Chondrocyte (in vitro differentiated cells): ENCODE data around the gene S100A7A. TPM values are rescaled to one million over a fixed set of nuclear protein-coding genes. Genes with fewer than 3 reads are reported as not detected.

ENCODE experiments used
- DNase-seq: peaks from one replicate; pipeline ENCODE4 v3.0.0; 2021; ENCODE audit warnings: mixed read lengths, low spot score
- H3K27ac Mint-ChIP-seq: one replicate; pipeline ENCODE4 v1.8.0; 2021; ENCODE audit warnings: mild to moderate bottlenecking, moderate library complexity, mixed read lengths; ENCODE audit not compliant: unreplicated experiment
- H3K27me3 Mint-ChIP-seq: 2 replicates; pipeline ENCODE4 v1.8.0; 2021; ENCODE audit warnings: low read depth, mixed read lengths
- H3K36me3 Mint-ChIP-seq: 2 replicates; pipeline ENCODE4 v1.8.0; 2021; ENCODE audit warnings: low read depth, mixed read lengths
- H3K4me1 Mint-ChIP-seq: 2 replicates; pipeline ENCODE4 v1.8.0; 2021; ENCODE audit warnings: low read depth, mild to moderate bottlenecking, mixed read lengths
- H3K4me3 Mint-ChIP-seq: one replicate; pipeline ENCODE4 v1.8.0; 2021; ENCODE audit warnings: mild to moderate bottlenecking, moderate library complexity, mixed read lengths; ENCODE audit not compliant: unreplicated experiment
- H3K9me3 Mint-ChIP-seq: 2 replicates; pipeline ENCODE4 v1.8.0; 2021; ENCODE audit warnings: low read depth, mixed read lengths
- CTCF ChIP-seq: fragments of 200-600 bp; sonication (generic); IDR thresholded peaks from 2 replicates; pipeline ENCODE4 v1.5.0; 2021; ENCODE audit warnings: antibody characterized with exemption, mild to moderate bottlenecking, moderate library complexity
- total RNA-seq: library from RNA; stranded (reverse); gene quantifications from 3 replicates; pipeline ENCODE4 v1.2.1, GENCODE V29; 2021

S100A7A gene
- total RNA-seq, 1 donor from 2014 or later: not detected

- Mint-ChIP-seq H3K27me3 (peaks cover 21% of the 10 kb centered on the region), H3K4me1 (no peaks in the 10 kb centered on the region), H3K9me3 (no peaks in the 10 kb centered on the region), H3K4me3 (no peak overlapping the region), H3K36me3 (no peaks in the 10 kb centered on the region), H3K27ac (no peak overlapping the region)
- DNase-seq: no peak
- TF ChIP-seq CTCF: no peak
Observed at GRCh38 chr1:153428073-153428638, 11.8 kb downstream of the S100A7A start.

GRCh38 chr1:153428791-153429190, 12.5 kb downstream of the S100A7A start:
- H3K4me3 Mint-ChIP-seq: no peak overlapping the region
- no peak for TF ChIP-seq CTCF
- no peak for DNase-seq
- H3K9me3 Mint-ChIP-seq: no peaks in the 10 kb centered on the region
- no peaks in the 10 kb centered on the region for H3K4me1 Mint-ChIP-seq
- H3K27me3 Mint-ChIP-seq: peaks cover 23% of the 10 kb centered on the region
- H3K36me3 Mint-ChIP-seq: no peaks in the 10 kb centered on the region
- H3K27ac Mint-ChIP-seq: no peak overlapping the region

GRCh38 chr1:153429266-153430165, 13.2 kb downstream of the S100A7A start:
- Mint-ChIP-seq H3K9me3 (no peaks in the 10 kb centered on the region), H3K27ac (no peak overlapping the region), H3K36me3 (no peaks in the 10 kb centered on the region), H3K4me1 (no peaks in the 10 kb centered on the region), H3K27me3 (peaks cover 24% of the 10 kb centered on the region), H3K4me3 (no peak overlapping the region)
- no peak for DNase-seq
- no peak for TF ChIP-seq CTCF

DNA sequence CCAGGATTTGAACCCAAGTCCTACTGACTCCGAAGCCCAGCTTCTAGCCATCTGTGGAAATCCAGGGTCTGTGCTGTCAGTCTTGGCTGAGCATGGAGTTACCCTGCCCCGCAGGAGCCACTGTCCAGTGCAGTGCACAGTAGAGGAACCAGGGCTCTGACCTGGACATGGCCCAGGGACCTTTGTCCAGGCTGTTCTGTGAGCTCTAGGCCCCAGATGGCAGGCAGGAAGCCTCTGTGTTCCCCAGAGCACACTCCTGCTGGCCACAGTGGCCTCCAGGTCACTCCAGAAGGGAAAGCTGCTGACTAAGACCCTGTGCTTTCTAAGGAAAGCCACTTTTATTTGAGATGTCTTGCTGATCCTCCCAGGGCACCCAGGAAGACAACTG, 13.8 kb downstream of the S100A7A start:
- Mint-ChIP-seq H3K9me3 (no peaks in the 10 kb centered on the region), H3K27me3 (peaks cover 24% of the 10 kb centered on the region), H3K4me3 (no peak overlapping the region)

DNA sequence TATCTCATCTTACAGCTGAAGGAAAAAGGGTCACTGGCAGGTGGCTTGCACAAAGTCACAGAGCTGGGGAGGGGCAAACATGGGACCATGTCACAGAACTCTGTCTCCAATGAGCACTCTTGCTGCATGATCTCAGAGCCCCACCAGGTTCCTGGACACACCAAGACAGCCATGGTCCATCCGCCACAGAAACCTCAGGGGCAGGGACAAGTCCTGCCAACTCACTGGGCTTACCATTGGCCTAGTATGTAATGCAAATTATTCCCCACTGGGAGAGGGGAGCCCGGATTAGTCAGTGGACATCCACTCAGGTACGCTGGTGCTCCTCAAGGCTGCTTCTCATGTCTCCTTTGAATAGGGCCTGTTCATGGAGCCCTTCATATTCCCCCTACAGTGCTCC, 14.2 kb downstream of the S100A7A start:
- Mint-ChIP-seq H3K9me3 (no peaks in the 10 kb centered on the region), H3K36me3 (no peaks in the 10 kb centered on the region), H3K27me3 (peaks cover 23% of the 10 kb centered on the region), H3K27ac (no peak overlapping the region), H3K4me3 (no peak overlapping the region), H3K4me1 (no peaks in the 10 kb centered on the region)
- TF ChIP-seq CTCF: no peak
- DNase-seq: no peak

More for the DNA sequence above, 13.8 kb downstream of the S100A7A start:
- DNase-seq: no peak
- no peaks in the 10 kb centered on the region for H3K4me1 Mint-ChIP-seq
- no peak overlapping the region for H3K27ac Mint-ChIP-seq
- H3K36me3 Mint-ChIP-seq: no peaks in the 10 kb centered on the region
- no peak for TF ChIP-seq CTCF
